COLO829 (cell line): ENCODE results near the gene SLCO1C1.
A peak's percentile ranks its signal among the peaks of the same experiment; 100 is the strongest.

ENCODE experiments used
- DNase-seq: peaks from one replicate; pipeline ENCODE4 v3.0.0; 2012; ENCODE audit warnings: low spot score

The SLCO1C1 gene

GRCh38 chr12:20798554-20798953 lies 103.4 kb downstream of the SLCO1C1 start:
- peak; percentile 3 for DNase-seq

- DNase-seq = no peak
Observed at GRCh38 chr12:20800160-20800559, 105.0 kb downstream of the SLCO1C1 start.

- DNase-seq = no peak
Observed at GRCh38 chr12:20801035-20801434, 105.9 kb downstream of the SLCO1C1 start.
